IMR-90 (cell line): ENCODE results near the gene PRLR. TPM values are rescaled to one million over a fixed set of nuclear protein-coding genes. Genes with fewer than 3 reads are reported as not detected.

Experiments
- ATAC-seq: fragments of 200-7000 bp; cut with Tn5 transposase; 2 replicates; pipeline ENCODE4 v1.9.1; 2020; ENCODE audit warnings: low read depth, mild to moderate bottlenecking, moderate library complexity
- BruUV-seq: library from RNA; stranded (reverse); fragments of 400-500 nt; replicated peaks from 2 replicates; lab custom pipeline; 2021; lab: Mats Ljungman, UMichigan
- CTCF ChIA-PET: fragments of 300-600 bp; formaldehyde crosslinking; extraction: SDS; loops from one replicate; lab custom pipeline; 2021; ENCODE audit warnings: antibody characterized with exemption; lab: Yijun Ruan, JAX
- POLR2A ChIA-PET: fragments of 300-600 bp; sonication (Branson Sonifier 250); formaldehyde crosslinking; loops from one replicate; lab custom pipeline; 2022; ENCODE audit warnings: antibody characterized with exemption; ENCODE audit not compliant: unreplicated experiment; lab: Charles Lee
- DNase-seq: peaks from one replicate; pipeline ENCODE4 v3.0.0; 2013
- H2AFZ ChIP-seq: replicated peaks from 2 replicates; pipeline ENCODE3; 2013; ENCODE audit warnings: low read length, mild to moderate bottlenecking; ENCODE audit not compliant: poor library complexity
- H2AK5ac ChIP-seq: 2 replicates; pipeline ENCODE4 v1.6.1; 2013; ENCODE audit warnings: low read depth, low read length, inconsistent platforms
- H2AK9ac ChIP-seq: replicated peaks from 2 replicates; pipeline ENCODE3; 2013; ENCODE audit warnings: mild to moderate bottlenecking, low read depth, low read length, moderate library complexity; ENCODE audit not compliant: poor library complexity
- H2BK120ac ChIP-seq: 2 replicates; pipeline ENCODE4 v1.6.1; 2013; ENCODE audit warnings: low read depth, low read length, inconsistent platforms
- H2BK15ac ChIP-seq: 3 replicates; pipeline ENCODE4 v1.6.1; 2013; ENCODE audit warnings: low read depth, low read length, inconsistent platforms
- H2BK20ac ChIP-seq: 2 replicates; pipeline ENCODE4 v1.6.1; 2013; ENCODE audit warnings: low read depth, mild to moderate bottlenecking, inconsistent platforms, low read length, moderate library complexity
- H2BK5ac ChIP-seq: 2 replicates; pipeline ENCODE4 v1.6.1; 2013; ENCODE audit warnings: mild to moderate bottlenecking, low read depth, low read length, inconsistent platforms; ENCODE audit not compliant: poor library complexity, severe bottlenecking
- H3K14ac ChIP-seq: replicated peaks from 2 replicates; pipeline ENCODE4 v1.6.1; 2013; ENCODE audit warnings: low read depth, low read length, inconsistent platforms
- H3K18ac ChIP-seq: 2 replicates; pipeline ENCODE4 v1.6.1; 2013; ENCODE audit warnings: low read depth, low read length, control low read depth
- H3K23ac ChIP-seq: 2 replicates; pipeline ENCODE4 v1.6.1; 2013; ENCODE audit warnings: low read depth, low read length, inconsistent platforms
- H3K27ac ChIP-seq: 2 replicates; pipeline ENCODE4 v1.5.1; 2013; ENCODE audit warnings: mild to moderate bottlenecking, control low read depth, low read length; ENCODE audit not compliant: insufficient read depth
- H3K27me3 ChIP-seq: 2 replicates; pipeline ENCODE4 v1.6.1; 2013; ENCODE audit warnings: low read length; ENCODE audit not compliant: control insufficient read depth, insufficient read depth
- H3K36me3 ChIP-seq: 2 replicates; pipeline ENCODE4 v1.6.1; 2013; ENCODE audit warnings: low read length, mixed read lengths; ENCODE audit not compliant: control insufficient read depth, insufficient read depth
- H3K4ac ChIP-seq: 2 replicates; pipeline ENCODE4 v1.6.1; 2013; ENCODE audit warnings: low read depth, low read length, inconsistent platforms
- H3K4me1 ChIP-seq: 2 replicates; pipeline ENCODE4 v1.6.1; 2013; ENCODE audit warnings: low read length, mixed read lengths; ENCODE audit not compliant: control insufficient read depth, insufficient read depth
- H3K4me2 ChIP-seq: 2 replicates; pipeline ENCODE4 v1.6.1; 2013; ENCODE audit warnings: low read depth, mild to moderate bottlenecking, control low read depth, low read length, moderate library complexity
- H3K4me3 ChIP-seq: 2 replicates; pipeline ENCODE4 v1.5.1; 2013; ENCODE audit warnings: low read depth, mild to moderate bottlenecking, control low read depth, low read length, moderate library complexity; ENCODE audit not compliant: insufficient read depth
- H3K56ac ChIP-seq: 2 replicates; pipeline ENCODE4 v1.6.1; 2013; ENCODE audit warnings: low read length, inconsistent platforms; ENCODE audit not compliant: insufficient read depth; ENCODE audit errors: extremely low read depth
- H3K79me1 ChIP-seq, 2 experiments: 2 replicates each; pipeline ENCODE4 v1.6.1; 2013; ENCODE audit warnings: low read length in 2 of 2, inconsistent platforms in 1 of 2, low read depth in 1 of 2
- H3K9ac ChIP-seq: 2 replicates; pipeline ENCODE4 v1.6.1; 2013; ENCODE audit warnings: low read depth, low read length, control low read depth
- H3K9me1 ChIP-seq: 2 replicates; pipeline ENCODE4 v1.6.1; 2013; ENCODE audit warnings: low read length, inconsistent platforms; ENCODE audit not compliant: insufficient read depth
- H3K9me3 ChIP-seq: 2 replicates; pipeline ENCODE4 v1.6.1; 2013; ENCODE audit warnings: low read length; ENCODE audit not compliant: control insufficient read depth, insufficient read depth
- H4K20me1 ChIP-seq: 2 replicates; pipeline ENCODE4 v1.6.1; 2013; ENCODE audit warnings: low read length, inconsistent platforms; ENCODE audit not compliant: insufficient read depth
- H4K5ac ChIP-seq: 2 replicates; pipeline ENCODE4 v1.6.1; 2013; ENCODE audit warnings: mild to moderate bottlenecking, low read depth, low read length, control low read depth
- H4K8ac ChIP-seq, 2 experiments: 2 replicates each; pipeline ENCODE4 v1.6.1; 2013; ENCODE audit warnings: low read depth in 2 of 2, low read length in 2 of 2, control low read depth in 1 of 2, inconsistent platforms in 1 of 2
- H4K91ac ChIP-seq: 2 replicates; pipeline ENCODE4 v1.6.1; 2013; ENCODE audit warnings: low read depth, low read length, inconsistent platforms; ENCODE audit not compliant: insufficient read depth
- BHLHE40 ChIP-seq: fragments of 150-350 bp; IDR thresholded peaks from 2 replicates; pipeline ENCODE4 v1.6.1; 2016; ENCODE audit warnings: mild to moderate bottlenecking, low read depth, low read length
- CHD1 ChIP-seq: IDR thresholded peaks from 2 replicates; pipeline ENCODE4 v1.6.1; 2012; ENCODE audit warnings: low read depth, low read length, improper control_type of control experiment
- FOS ChIP-seq: fragments of 150-350 bp; IDR thresholded peaks from 2 replicates; pipeline ENCODE4 v1.6.1; 2016; ENCODE audit warnings: low read depth, low read length
- MAFK ChIP-seq: IDR thresholded peaks from 2 replicates; pipeline ENCODE4 v1.6.1; 2012; ENCODE audit warnings: low read depth, low read length, improper control_type of control experiment
- MAZ ChIP-seq: IDR thresholded peaks from 2 replicates; pipeline ENCODE4 v1.6.1; 2012; ENCODE audit warnings: low read depth, mild to moderate bottlenecking, low read length, improper control_type of control experiment, moderate library complexity, borderline replicate concordance
- SMC3 ChIP-seq: fragments of 150-350 bp; IDR thresholded peaks from 2 replicates; pipeline ENCODE4 v1.6.1; 2016; ENCODE audit warnings: low read depth, mild to moderate bottlenecking, antibody characterized with exemption, low read length, moderate library complexity
- WGBS, 2 experiments: methylation state at CpG; one replicate each; pipeline versions ENCODE4 v1.1.5 to v1.1.7; 2013; ENCODE audit warnings: missing lambda C conversion rate in 2 of 2; ENCODE audit not compliant: insufficient read length in 1 of 2; ENCODE audit errors: extremely low coverage in 2 of 2; 5-methylcytosine and 5-hydroxymethylcytosine counted together
- dilution Hi-C: fragments of 300-500 bp; cut with HindIII; formaldehyde crosslinking; loops from one replicate; pipeline ENCODE4 v1.14.3; 2018; ENCODE audit warnings: low sequenced_read_pairs; ENCODE audit not compliant: unreplicated experiment
- in situ Hi-C: fragments of 300-500 bp; cut with MboI; formaldehyde crosslinking; loops from 3 replicates; pipeline ENCODE4 v1.14.3; 2019; ENCODE audit warnings: low sequenced_read_pairs, inconsistent platforms, mixed read lengths
- intact Hi-C: fragments of 100-400 bp; cut with micrococcal nuclease; formaldehyde crosslinking; loops from 2 replicates; pipeline ENCODE4 v1.10.0; 2022
- polyA plus RNA-seq, 3 experiments: library from polyadenylated mRNA; depleted of rRNA; stranded (reverse); fragments of >200 nt; gene quantifications; 2 replicates each; pipeline ENCODE4 v1.2.3, GENCODE V29; 2012; ENCODE audit warnings: low replicate concordance in 1 of 3
- total RNA-seq: library from RNA; depleted of rRNA; stranded (reverse); fragments of >200 nt; gene quantifications from 2 replicates; pipeline ENCODE4 v1.2.3, GENCODE V29; 2012
- TF ChIP-seq, protein P1 (sequence below): fragments of 150-350 bp; IDR thresholded peaks from 2 replicates; pipeline ENCODE4 v1.6.1; 2016; ENCODE audit warnings: low read depth, mild to moderate bottlenecking, low read length, moderate library complexity, borderline replicate concordance
- TF ChIP-seq, protein P2 (sequence below): conservative IDR thresholded peaks from 2 replicates; pipeline ENCODE4 v1.5.1; 2012; ENCODE audit warnings: mild to moderate bottlenecking, low read depth, low read length, improper control_type of control experiment

The PRLR gene
- total and polyA plus RNA-seq, 2 of the 4 experiments (the other 2 are of a cell fraction), result 0.24 to 0.54 TPM

- Histone ChIP-seq H4K8ac (no peak overlapping the region), H3K56ac (no peak overlapping the region), H4K5ac (no peak overlapping the region), H2BK20ac (no peak overlapping the region), H3K36me3 (no peaks in the 10 kb centered on the region), H3K9me3 (no peaks in the 10 kb centered on the region), H3K23ac (no peak overlapping the region), H2BK5ac (no peak overlapping the region), H2AFZ (no peak overlapping the region), H3K18ac (no peak overlapping the region), H4K20me1 (no peaks in the 10 kb centered on the region), H3K4me1 (no peaks in the 10 kb centered on the region), H2BK15ac (no peak overlapping the region), H3K79me1 (no peaks in the 10 kb centered on the region), H2AK5ac (no peak overlapping the region), H3K4me2 (no peak overlapping the region), H3K14ac (no peak overlapping the region), H2BK120ac (no peak overlapping the region), H3K27ac (no peak overlapping the region), H3K9me1 (no peaks in the 10 kb centered on the region), H3K4me3 (no peak overlapping the region), H3K9ac (no peak overlapping the region), H4K91ac (no peak overlapping the region), H3K27me3 (peaks cover 12% of the 10 kb centered on the region), H2AK9ac (no peak overlapping the region), H3K4ac (no peak overlapping the region)
- CTCF ChIA-PET, result interaction anchor here (1.4 kb wide), 1 partner anchor 22 kb away, joined by 4 read pairs; no protein-coding TSS in a partner anchor
- dilution Hi-C loops (no loop called here), intact Hi-C loops (no loop called here), in situ Hi-C loops (no loop called here)
- no peak for DNase-seq
- POLR2A ChIA-PET, result no interaction called here
- TF ChIP-seq, protein P1, sequence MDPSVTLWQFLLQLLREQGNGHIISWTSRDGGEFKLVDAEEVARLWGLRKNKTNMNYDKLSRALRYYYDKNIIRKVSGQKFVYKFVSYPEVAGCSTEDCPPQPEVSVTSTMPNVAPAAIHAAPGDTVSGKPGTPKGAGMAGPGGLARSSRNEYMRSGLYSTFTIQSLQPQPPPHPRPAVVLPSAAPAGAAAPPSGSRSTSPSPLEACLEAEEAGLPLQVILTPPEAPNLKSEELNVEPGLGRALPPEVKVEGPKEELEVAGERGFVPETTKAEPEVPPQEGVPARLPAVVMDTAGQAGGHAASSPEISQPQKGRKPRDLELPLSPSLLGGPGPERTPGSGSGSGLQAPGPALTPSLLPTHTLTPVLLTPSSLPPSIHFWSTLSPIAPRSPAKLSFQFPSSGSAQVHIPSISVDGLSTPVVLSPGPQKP, result no peak
- no peak for TF ChIP-seq BHLHE40
- TF ChIP-seq FOS, result no peak
- no peak for TF ChIP-seq MAZ
- TF ChIP-seq, protein P2, sequence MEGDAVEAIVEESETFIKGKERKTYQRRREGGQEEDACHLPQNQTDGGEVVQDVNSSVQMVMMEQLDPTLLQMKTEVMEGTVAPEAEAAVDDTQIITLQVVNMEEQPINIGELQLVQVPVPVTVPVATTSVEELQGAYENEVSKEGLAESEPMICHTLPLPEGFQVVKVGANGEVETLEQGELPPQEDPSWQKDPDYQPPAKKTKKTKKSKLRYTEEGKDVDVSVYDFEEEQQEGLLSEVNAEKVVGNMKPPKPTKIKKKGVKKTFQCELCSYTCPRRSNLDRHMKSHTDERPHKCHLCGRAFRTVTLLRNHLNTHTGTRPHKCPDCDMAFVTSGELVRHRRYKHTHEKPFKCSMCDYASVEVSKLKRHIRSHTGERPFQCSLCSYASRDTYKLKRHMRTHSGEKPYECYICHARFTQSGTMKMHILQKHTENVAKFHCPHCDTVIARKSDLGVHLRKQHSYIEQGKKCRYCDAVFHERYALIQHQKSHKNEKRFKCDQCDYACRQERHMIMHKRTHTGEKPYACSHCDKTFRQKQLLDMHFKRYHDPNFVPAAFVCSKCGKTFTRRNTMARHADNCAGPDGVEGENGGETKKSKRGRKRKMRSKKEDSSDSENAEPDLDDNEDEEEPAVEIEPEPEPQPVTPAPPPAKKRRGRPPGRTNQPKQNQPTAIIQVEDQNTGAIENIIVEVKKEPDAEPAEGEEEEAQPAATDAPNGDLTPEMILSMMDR, result no peak
- TF ChIP-seq SMC3, result no peak
- no peak for TF ChIP-seq MAFK
- TF ChIP-seq CHD1, result no peak
- 66% methylated on average over 2 of the region's 6 CpGs; no CpG with 5 or more reads in 1 of the 2 experiments for whole genome bisulfite sequencing, 2 experiments
- ATAC-seq, result no peak
- no TSS peak for BruUV-seq
Measured at GRCh38 chr5:35160486-35161116, 69.7 kb downstream of the PRLR start.
